Endothelial cell of umbilical vein (primary cell): ENCODE data around the gene PNPO.

Experiments
- CTCF ChIP-seq, 2 donors: IDR thresholded peaks; 1 replicate in 1 of 2; 2 replicates in 1 of 2; pipeline ENCODE4 v1.5.1; 2011; ENCODE audit warnings: low read length in 2 of 2, mild to moderate bottlenecking in 2 of 2, moderate library complexity in 2 of 2, control low read depth in 1 of 2, inconsistent platforms in 1 of 2, low read depth in 1 of 2; ENCODE audit not compliant: insufficient read depth in 1 of 2; ENCODE audit errors: extremely low read depth in 1 of 2
- MYC ChIP-seq: IDR thresholded peaks from one replicate; pipeline ENCODE4 v1.6.1; 2011; ENCODE audit warnings: mild to moderate bottlenecking, low read depth, low read length
- POLR2AphosphoS5 ChIP-seq: IDR thresholded peaks from 2 replicates; pipeline ENCODE4 v1.6.1; 2012; ENCODE audit warnings: low read depth, mild to moderate bottlenecking, control low read depth, low read length, moderate library complexity; ENCODE audit not compliant: insufficient read depth

- TF ChIP-seq CTCF (IDR thresholded peaks at IDR 0.05; ENCODE audit: extremely low read depth in 1 of 2, insufficient read depth in 1 of 2, low read depth in 1 of 2, low read length in 2 of 2), result no peak
- TF ChIP-seq POLR2AphosphoS5, result no peak
- no peak for TF ChIP-seq MYC
Observed at GRCh38 chr17:47969930-47970724, 28.8 kb downstream of the PNPO start.
